ENCODE results near the gene MIGA2. TPM values are rescaled to one million over a fixed set of nuclear protein-coding genes. Genes with fewer than 3 reads are reported as not detected.

MIGA2 gene
- total and polyA plus RNA-seq, 2 of the 8 experiments (the other 6 are each of a cell fraction or from before 2014, with no cell fraction given): 24.6 to 39.0 TPM

DNA sequence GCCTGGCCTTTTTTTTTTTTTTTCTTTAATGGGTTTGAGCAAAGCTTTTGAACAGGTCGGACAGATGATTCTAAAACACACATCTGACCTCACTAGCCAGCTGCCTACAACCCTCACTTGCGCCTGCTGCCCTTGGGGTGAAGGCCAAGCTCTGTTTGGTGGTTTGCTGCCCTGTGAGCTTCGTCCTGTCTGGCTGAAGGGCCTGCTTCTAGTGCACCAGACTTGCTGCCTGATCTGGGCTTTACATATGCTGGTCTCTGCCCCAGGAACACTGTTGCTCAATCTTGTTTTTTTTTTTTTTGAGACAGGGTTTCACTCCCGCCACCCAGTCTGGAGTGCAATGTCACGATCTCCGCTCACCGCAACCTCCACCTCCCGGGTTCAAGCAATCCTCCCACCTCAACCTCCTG, 28.1 kb downstream of the MIGA2 start:
- H3K4me1 ChIP-seq (replicated peaks in 1 of 4; ENCODE audit: control insufficient read depth in 3 of 4, insufficient read depth in 4 of 4, low read length in 3 of 4): no peaks in the 10 kb centered on the region
- no peak overlapping the region for H3K9ac ChIP-seq (replicated peaks in 1 of 4; ENCODE audit: extremely low read depth in 1 of 4, low read depth in 3 of 4, low read length in 3 of 4)
- no peak overlapping the region for H3K18ac ChIP-seq (ENCODE audit: extremely low read depth, low read length)
- H3K23me2 ChIP-seq (ENCODE audit: low read depth, low read length): no peaks in the 10 kb centered on the region
- H3K27me3 ChIP-seq (replicated peaks in 1 of 4; ENCODE audit: control insufficient read depth in 3 of 4, extremely low read depth in 1 of 4, insufficient read depth in 3 of 4, low read length in 3 of 4): no peaks in the 10 kb centered on the region
- H2AFZ ChIP-seq (ENCODE audit: low read length): no peak overlapping the region
- H4K91ac ChIP-seq (replicated peaks; ENCODE audit: insufficient read length, low read length): no peak overlapping the region
- TF ChIP-seq RFX5 (IDR thresholded peaks at IDR 0.05; ENCODE audit: borderline replicate concordance, low read depth, low read length) (no peak), SRF (IDR thresholded peaks at IDR 0.05; ENCODE audit: low read depth, low read length) (no peak)
- H2BK15ac ChIP-seq (ENCODE audit: low read length): no peak overlapping the region
- H2BK120ac ChIP-seq (replicated peaks; ENCODE audit: low read depth, low read length): no peak overlapping the region
- no peak overlapping the region for H3K14ac ChIP-seq (ENCODE audit: insufficient read length)
- H3K4ac ChIP-seq (replicated peaks; ENCODE audit: insufficient read length, low read depth, low read length): no peak overlapping the region
- no peak overlapping the region for H2AK5ac ChIP-seq (ENCODE audit: low read depth, low read length)
- H3K9me3 ChIP-seq (ENCODE audit: insufficient read depth in 2 of 2, low read depth in 1 of 2, low read length in 1 of 2): no peaks in the 10 kb centered on the region
- peaks cover 1 to 3% of the 10 kb centered on the region in 2 experiments for H4K20me1 ChIP-seq (replicated peaks in 1 of 2; ENCODE audit: control insufficient read depth in 1 of 2, insufficient read depth in 2 of 2, low read length in 2 of 2)
- no peak overlapping the region for H4K8ac ChIP-seq (ENCODE audit: extremely low read depth, insufficient read depth, low read length)
- H3K4me3 ChIP-seq (ENCODE audit: extremely low read depth in 1 of 4, insufficient read depth in 2 of 4, low read depth in 3 of 4, low read length in 4 of 4): no peak overlapping the region
- 95% methylated on average over 4 of the region's 8 CpGs; no CpG with 5 or more reads in 1 of the 2 experiments for WGBS, 2 experiments (ENCODE audit: extremely low coverage in 1 of 2, insufficient coverage in 1 of 2, insufficient read length in 1 of 2, insufficient replicate concordance in 2 of 2, low coverage in 1 of 2, low lambda C conversion rate in 2 of 2, missing lambda C conversion rate in 1 of 2)
- no peak overlapping the region for H2BK5ac ChIP-seq (ENCODE audit: low read depth, low read length)
- ChIA-PET POLR2A (ENCODE audit: partially characterized antibody) (no interaction called here), CTCF (ENCODE audit: partially characterized antibody) (no interaction called here)
- H3K23ac ChIP-seq (ENCODE audit: insufficient read length): no peak overlapping the region
- no peaks in the 10 kb centered on the region for H3K79me2 ChIP-seq (ENCODE audit: control insufficient read depth in 1 of 2, insufficient read depth in 2 of 2, low read length in 2 of 2)
- peaks cover 4 to 42% (median 23%) of the 10 kb centered on the region in 4 experiments; a peak in 7 of 8 replicates for H3K36me3 ChIP-seq (ENCODE audit: control insufficient read depth in 2 of 4, insufficient read depth in 4 of 4, low read length in 3 of 4)
- no peaks in the 10 kb centered on the region for H3K79me1 ChIP-seq (ENCODE audit: low read depth, low read length)
- H2BK12ac ChIP-seq (ENCODE audit: low read depth, low read length): no peak overlapping the region
- no peak overlapping the region for H3K56ac ChIP-seq (replicated peaks; ENCODE audit: insufficient read length, low read depth, low read length)
- FAIRE-seq (no peak), DNase-seq (ENCODE audit: low read depth in 1 of 2, low spot score in 2 of 2) (no peak)
- H3K27ac ChIP-seq (ENCODE audit: low read depth, low read length): no peak overlapping the region
- no peak overlapping the region for H3K4me2 ChIP-seq (ENCODE audit: insufficient read depth in 1 of 2, low read depth in 2 of 2, low read length in 2 of 2)
- no peak overlapping the region for H4K5ac ChIP-seq (ENCODE audit: insufficient read length, low read depth, low read length)
- no peak overlapping the region for H2BK20ac ChIP-seq (ENCODE audit: low read length)

Data from H1 (cell line).